Brain microvascular endothelial cell (primary cell): ENCODE data around the gene SRPK1.

Experiments
- DNase-seq: peaks from one replicate; pipeline ENCODE4 v3.0.0-alpha.2; 2020
- H3K27ac ChIP-seq: fragments of 250-450 bp; sonication (Bioruptor Pico); 2 replicates; pipeline ENCODE4 v1.5.1; 2020; ENCODE audit warnings: mild to moderate bottlenecking, moderate library complexity
- H3K27me3 ChIP-seq: fragments of 250-450 bp; sonication (Bioruptor Pico); replicated peaks from 2 replicates; pipeline ENCODE4 v1.5.1; 2020; ENCODE audit warnings: mild to moderate bottlenecking
- H3K36me3 ChIP-seq: fragments of 250-450 bp; sonication (Bioruptor Pico); replicated peaks from 2 replicates; pipeline ENCODE4 v1.5.1; 2020; ENCODE audit warnings: mild to moderate bottlenecking
- H3K4me3 ChIP-seq: 2 replicates; pipeline ENCODE4 v1.5.1; 2011; ENCODE audit warnings: low read depth, mild to moderate bottlenecking, control low read depth, low read length, moderate library complexity
- in situ Hi-C: cut with HindIII; loops from 2 replicates; pipeline ENCODE4 v1.10.0; 2017; ENCODE audit warnings: low sequenced_read_pairs, low pct_ligation_motif_present
- TF ChIP-seq, protein P1 (sequence below): IDR thresholded peaks from 2 replicates; pipeline ENCODE4 v1.5.1; 2011; ENCODE audit warnings: low read depth, mild to moderate bottlenecking, moderate library complexity, low read length, control low read depth, inconsistent platforms; ENCODE audit errors: missing control alignments

The SRPK1 gene

DNA sequence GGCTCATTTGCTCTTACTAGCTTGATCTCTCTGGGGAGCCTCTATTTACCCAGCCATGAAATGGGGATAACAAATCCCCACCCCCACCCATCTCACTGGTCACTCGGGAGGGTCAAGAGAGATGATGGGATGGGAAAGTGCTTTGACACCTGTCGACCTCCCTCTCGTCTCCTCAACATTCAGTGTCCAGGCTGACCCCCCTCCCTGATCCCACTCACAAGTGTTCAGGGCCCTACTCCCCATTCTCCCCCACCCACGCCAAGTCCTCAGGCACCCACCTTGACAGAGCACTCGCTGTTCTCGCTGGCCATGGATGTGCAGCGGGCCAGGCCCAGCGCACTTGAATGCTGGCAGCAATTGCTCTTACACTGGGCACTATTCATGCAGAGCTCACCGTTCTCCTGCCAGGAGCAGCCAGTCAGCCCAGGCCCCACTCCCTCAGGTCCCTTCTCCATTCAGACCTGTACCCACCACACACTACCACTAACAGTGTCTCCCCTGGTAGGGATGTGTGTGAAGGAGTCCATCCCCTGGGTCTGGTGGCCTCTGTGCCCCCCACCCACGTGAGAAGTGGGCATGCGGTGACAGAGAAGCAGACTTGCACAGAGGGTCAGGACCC, 125.3 kb downstream of the SRPK1 start:
- H3K36me3 ChIP-seq = no peaks in the 10 kb centered on the region
- no peak overlapping the region for H3K4me3 ChIP-seq
- no peak overlapping the region for H3K27ac ChIP-seq
- DNase-seq = no peak
- in situ Hi-C loops = no loop called here
- TF ChIP-seq, protein P1, sequence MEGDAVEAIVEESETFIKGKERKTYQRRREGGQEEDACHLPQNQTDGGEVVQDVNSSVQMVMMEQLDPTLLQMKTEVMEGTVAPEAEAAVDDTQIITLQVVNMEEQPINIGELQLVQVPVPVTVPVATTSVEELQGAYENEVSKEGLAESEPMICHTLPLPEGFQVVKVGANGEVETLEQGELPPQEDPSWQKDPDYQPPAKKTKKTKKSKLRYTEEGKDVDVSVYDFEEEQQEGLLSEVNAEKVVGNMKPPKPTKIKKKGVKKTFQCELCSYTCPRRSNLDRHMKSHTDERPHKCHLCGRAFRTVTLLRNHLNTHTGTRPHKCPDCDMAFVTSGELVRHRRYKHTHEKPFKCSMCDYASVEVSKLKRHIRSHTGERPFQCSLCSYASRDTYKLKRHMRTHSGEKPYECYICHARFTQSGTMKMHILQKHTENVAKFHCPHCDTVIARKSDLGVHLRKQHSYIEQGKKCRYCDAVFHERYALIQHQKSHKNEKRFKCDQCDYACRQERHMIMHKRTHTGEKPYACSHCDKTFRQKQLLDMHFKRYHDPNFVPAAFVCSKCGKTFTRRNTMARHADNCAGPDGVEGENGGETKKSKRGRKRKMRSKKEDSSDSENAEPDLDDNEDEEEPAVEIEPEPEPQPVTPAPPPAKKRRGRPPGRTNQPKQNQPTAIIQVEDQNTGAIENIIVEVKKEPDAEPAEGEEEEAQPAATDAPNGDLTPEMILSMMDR = no peak
- H3K27me3 ChIP-seq = peaks cover 8% of the 10 kb centered on the region

DNA sequence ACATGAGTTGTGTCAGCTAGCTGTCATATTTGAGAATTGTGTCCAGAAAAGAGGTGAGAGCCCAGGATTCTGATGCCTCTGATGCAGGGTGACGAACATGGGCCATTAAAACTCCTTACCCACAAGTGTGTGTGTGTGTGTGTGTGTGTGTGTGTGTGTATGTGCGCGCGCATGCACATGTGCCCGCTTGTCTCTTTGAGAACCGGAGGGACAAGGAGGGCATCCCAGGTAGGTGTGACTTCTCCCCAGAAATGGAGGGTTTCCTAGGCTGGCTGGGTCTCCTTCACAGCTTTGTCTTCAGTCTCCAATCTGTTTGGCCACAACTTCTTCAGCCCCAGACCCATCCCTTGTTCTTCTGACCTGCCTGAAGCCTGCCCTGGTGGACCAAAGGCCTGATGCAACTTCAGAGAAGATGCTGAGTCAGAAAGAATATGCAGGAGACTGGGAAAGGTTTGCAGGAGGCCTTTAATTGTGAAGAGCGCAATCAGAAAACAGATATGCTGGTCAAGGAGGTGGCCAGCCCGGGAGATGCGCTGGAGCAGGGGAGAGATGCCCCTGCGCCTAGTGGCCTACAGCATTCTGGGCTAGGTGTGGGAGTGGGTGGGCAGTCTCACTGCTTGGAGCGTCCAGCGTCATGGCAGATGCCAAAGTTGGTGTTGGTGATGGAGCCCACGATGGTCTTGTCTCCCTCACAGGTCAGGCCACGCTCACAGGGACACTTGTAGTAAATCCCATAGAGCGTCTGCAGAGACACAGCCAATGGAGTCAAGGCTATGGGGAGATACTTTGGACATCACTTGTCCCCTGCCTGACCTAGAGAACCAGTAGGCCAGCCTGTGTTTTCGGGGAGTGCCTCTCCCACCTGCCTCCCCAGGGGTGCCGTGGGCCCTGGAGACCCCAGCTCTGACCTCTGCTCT, 126.1 kb downstream of the SRPK1 start:
- TF ChIP-seq, protein P1 = no peak
- H3K27me3 ChIP-seq = peaks cover 10% of the 10 kb centered on the region
- H3K27ac ChIP-seq = no peak overlapping the region
- no peaks in the 10 kb centered on the region for H3K36me3 ChIP-seq
- in situ Hi-C loops = no loop called here
- no peak for DNase-seq
- no peak overlapping the region for H3K4me3 ChIP-seq

DNA sequence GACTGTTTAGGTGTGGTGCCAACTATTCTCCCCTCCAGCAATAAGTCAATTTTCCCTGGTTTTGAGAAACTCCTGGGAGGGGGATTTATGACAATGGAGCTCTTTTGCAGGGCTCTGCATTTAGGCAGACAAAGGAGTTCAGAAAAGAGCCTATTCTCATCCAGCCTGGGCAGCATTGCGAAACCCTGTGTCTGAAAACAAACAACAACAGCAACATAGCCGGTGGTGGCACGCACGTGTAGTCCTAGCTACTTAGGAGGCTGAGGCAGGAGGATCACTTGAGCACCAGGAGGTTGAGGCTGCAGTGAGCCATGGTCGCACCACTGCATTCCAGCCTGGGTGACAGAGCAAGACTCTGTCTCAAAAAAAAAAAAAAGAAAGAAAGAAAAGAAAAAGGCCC, 130.2 kb downstream of the SRPK1 start:
- Histone ChIP-seq H3K27ac (no peak overlapping the region), H3K36me3 (no peaks in the 10 kb centered on the region), H3K4me3 (no peak overlapping the region), H3K27me3 (peaks cover 39% of the 10 kb centered on the region)
- in situ Hi-C loops = no loop called here
- TF ChIP-seq, protein P1 = no peak
- DNase-seq = no peak

GRCh38 chr6:35788423-35788982, 132.4 kb downstream of the SRPK1 start:
- H3K4me3 ChIP-seq = no peak overlapping the region
- in situ Hi-C loops = no loop called here
- H3K27ac ChIP-seq = no peak overlapping the region
- no peaks in the 10 kb centered on the region for H3K36me3 ChIP-seq
- TF ChIP-seq, protein P1 = no peak
- peaks cover 43% of the 10 kb centered on the region for H3K27me3 ChIP-seq
- no peak for DNase-seq

GRCh38 chr6:35787266-35788218, 133.4 kb downstream of the SRPK1 start:
- in situ Hi-C loops = no loop called here
- Histone ChIP-seq H3K27ac (no peak overlapping the region), H3K36me3 (no peaks in the 10 kb centered on the region), H3K4me3 (no peak overlapping the region), H3K27me3 (peaks cover 41% of the 10 kb centered on the region)
- TF ChIP-seq, protein P1 = no peak
- DNase-seq = no peak
